ENCODE results near the gene B3GALNT2.
"Not testable (repeated sequence)": the region's sequence is repeated elsewhere in the genome, so short reads cannot be mapped to it uniquely, and the experiment has no call there.

B3GALNT2 gene

DNA sequence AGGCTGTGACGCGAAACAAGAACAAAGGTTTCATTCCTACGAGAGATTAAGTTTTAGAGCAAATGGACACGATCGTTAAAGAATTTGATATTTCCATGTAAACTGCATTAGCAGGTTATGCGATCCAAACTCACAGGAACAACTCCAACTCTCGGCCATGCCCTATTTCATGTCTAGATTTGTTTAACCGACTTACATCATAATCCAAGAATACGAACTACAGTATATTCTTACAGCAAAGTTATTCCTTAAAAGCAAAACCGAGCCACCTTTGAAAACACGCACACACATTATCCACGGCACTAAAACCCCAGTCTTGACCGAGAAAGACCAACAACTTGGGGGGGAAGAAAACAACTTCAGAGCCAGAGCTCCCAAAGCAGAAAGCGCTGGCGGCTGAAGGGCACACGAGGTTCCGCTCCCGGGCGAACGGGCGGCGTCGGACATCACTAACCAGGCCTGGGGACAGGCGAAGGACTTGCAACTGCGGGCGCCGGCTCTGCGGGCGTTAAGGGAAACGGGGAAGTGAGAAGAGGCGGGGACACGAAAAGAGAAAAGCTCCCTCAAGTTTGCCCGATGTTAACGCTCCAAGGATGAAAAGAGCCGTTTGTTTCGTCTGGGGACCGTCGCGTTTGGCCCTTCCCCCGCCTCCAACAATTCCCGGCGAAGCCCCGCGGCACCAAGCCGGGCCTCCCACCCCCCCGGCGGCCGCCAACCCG lies 690 bp downstream of the B3GALNT2 start:
- peak in 1 of 2 donors; percentile 2 for DNase-seq (ENCODE audit: low read depth in 2 of 2)

DNA sequence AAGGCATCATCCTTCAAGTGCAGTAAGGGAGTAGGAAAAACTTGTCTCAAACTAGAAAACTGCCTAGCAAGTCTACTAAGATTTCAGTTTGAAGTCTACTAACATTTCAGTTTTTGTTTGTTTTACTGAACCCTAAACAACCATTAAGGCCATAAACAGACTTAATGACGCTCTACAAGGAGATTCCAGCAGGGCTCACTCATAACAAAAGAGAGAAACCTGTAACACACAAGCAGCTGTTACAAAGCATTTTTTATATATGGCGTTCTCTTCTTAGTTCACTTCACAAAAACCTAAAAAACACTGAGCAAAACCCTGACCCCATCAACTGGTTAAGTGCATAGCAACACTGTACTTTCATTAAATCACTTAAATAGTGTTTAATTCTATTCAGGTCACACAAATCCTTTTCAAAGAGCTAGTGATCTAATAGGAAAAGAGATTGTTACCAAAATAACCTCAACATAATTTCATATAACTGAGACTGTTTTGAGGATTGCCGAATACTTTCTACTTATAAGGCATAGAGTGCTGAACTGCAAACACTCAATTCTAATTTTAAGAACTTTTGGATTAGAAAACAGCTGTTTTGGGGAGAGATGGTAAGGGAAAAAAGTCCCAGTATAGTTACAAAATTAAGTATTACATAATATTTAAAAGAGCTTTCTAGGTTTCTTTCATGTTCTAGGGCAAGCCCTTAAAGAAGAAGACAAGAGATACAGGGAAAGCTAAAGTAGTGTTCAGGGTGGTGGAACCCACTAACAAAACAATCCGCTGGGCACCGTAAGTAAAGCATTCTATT lies 1.4 kb downstream of the B3GALNT2 start:
- no peak for DNase-seq (ENCODE audit: low read depth in 2 of 2)

DNA sequence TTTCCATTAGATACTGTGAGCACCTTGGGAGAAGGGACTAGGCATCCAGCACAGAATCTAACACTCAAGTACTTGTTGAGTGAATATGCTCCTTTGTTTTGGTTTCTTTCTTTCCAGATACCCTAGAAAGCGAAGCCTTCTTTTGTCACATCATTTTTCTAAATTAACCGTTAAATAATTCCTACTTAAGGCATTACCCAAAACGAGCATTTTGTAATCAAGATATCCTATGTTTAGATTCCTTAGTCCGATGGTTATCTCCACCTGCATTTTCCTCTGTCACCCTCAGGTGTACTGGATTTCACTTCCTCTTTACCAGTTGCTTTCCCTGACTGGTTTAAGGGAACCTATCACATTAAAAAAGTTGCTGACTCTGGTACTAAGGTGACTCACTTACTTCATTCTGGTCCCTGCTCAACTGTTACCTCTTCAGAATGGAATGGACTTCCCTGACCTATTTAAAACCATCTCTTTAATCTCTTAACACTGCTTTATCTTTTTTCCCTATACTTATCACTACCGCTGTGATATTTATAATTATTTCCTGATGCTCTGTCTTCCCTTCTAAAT lies 3.2 kb downstream of the B3GALNT2 start:
- DNase-seq (ENCODE audit: low read depth in 2 of 2) = no peak

DNA sequence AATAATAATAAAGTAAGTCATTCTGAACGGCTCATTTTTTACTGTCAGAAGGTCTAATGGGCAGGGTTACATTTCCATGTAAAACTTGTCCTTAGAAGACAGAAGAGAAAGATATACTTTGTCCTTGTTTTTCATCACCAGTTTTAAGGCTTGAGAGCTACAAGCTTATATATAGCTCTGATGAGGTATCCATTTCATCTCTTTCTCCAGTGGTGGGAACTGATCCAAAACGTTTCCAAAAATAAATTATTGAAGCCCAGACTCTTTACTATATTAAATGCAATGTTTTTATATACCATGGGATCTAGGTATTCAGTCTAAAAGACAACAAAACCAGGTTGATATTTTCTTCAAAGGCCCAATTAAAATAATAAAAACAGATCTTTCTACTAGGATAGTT lies 8.7 kb downstream of the B3GALNT2 start:
- DNase-seq (ENCODE audit: low read depth in 2 of 2) = no peak

DNA sequence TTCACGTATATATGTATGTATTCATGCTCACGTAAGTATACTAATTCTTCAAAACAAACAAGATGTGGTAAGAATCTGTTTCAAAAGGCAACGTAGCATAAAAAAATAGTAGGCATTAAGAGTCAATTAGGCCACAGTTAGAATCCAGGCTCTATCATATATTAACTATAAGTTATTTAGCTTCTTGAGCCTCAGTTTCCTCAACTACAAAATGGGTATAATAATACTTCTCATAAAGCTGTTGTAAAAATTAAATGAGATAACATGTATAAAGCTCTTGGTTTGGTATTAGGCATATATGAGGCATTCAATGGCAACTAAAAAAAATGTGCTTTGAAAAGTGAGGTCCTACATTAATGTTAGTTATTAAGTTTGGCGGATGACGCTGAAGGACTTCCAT lies 9.2 kb downstream of the B3GALNT2 start:
- no peak for DNase-seq (ENCODE audit: low read depth in 2 of 2)

DNA sequence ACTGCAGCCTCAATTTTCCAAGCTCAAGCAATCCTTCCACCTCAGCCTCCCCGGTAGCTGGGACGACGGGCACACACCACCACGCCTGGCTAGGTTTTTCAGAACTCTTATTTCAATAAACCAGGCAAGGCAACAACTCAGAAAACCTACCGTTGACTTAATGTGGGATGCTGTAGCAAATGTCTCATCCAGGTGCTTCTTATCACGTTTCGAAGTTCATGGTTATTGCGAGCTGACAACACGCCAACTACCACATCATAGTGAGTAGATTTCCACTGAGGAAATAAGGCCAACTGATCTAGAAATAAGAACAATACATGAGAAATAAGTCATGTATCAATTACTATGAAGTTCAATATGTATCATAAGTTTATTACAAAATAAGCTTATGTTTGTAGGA lies 9.7 kb downstream of the B3GALNT2 start:
- DNase-seq (ENCODE audit: low read depth in 2 of 2) = no peak

DNA sequence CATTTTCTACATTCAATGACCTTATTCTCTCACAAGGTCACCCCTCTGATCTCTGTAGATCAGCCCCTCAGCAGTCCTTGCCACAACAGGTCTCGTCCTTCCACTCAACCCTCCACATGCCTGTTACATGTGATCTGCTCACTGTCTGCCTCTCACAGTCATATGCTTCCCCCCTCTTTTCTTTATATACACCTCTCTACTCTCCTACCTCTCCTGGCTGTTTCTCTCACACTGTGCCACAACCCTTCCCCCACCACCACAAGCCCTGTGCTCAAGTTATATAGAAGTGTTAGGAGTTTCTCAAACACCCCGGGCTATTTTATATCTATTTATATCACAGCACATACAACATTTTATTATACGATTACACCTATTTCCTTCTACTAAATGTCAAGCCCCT lies 12.6 kb downstream of the B3GALNT2 start:
- no peak for DNase-seq (ENCODE audit: low read depth in 2 of 2)

DNA sequence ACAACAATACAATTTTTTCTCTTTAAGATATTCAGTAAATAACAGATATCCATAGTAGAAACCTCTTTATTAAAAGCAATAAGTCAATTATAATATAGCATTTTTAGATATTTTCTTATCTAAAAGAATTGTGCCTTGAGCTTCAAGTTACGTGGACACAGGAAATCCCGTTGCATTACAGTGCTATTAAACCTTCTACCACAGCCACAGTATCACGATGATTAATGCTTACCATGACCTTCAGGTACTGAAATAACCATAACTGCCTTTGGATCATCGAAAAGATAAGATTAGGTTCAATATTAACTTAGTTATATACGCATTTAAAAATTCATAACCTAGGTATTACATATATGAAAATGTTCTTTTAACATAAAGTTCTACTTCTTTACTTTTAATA lies 17.9 kb downstream of the B3GALNT2 start:
- no peak for DNase-seq (ENCODE audit: low read depth in 2 of 2)

DNA sequence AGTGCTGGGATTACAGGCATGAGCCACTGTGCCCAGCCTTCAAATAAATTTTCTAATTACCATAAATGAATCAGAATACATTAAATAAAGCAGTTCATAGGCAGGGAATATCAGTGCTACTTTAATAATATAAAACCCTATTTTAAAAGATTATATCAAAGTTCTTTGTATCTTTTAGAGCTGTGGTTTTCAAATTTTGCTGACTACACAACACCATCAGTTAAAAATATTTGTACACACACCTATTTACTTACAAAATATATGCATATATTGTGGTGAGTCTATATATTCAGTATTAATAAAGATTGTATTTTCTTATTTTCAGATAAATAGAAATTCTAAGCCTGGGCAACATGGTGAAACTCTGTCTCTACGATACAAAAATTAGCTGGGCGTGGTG lies 18.7 kb downstream of the B3GALNT2 start:
- DNase-seq (ENCODE audit: low read depth in 2 of 2) = no peak

DNA sequence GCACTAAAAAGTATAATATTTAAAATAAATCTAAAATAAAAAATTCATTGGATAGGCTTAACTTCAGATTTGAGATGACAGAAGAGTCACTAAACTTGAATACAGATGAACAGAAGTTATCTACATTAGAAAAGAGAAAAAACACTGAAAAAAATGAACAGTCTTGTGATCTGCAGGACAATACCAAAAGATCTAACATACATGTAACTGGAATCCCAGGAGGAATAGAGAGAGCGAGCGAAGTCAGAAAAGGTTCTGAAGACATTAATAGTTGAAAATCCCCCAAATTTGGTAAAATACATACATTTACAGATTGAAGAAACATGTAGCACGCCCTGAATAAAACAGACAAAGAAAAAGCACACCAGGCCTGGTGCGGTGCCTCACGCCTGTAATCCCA lies 21.2 kb downstream of the B3GALNT2 start:
- DNase-seq (ENCODE audit: low read depth in 2 of 2) = no peak

DNA sequence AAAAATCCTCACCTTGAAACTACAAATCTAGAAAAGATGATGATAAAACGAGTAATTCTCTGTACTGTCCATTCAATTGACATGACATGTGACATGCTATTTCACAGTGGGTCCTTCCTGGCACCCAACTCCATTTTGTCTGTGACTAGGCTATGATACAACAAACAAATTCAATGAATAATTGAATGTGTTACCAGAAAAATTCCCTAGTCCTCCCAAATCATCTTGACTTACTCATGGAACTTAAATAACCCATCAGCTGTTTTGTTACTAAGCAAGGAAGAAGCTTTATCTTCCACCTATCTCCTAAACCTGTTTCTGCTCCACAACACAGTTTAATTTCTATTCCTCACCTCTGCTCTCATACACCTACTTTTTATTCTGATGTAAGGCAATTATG lies 30.4 kb downstream of the B3GALNT2 start:
- no peak for DNase-seq (ENCODE audit: low read depth in 2 of 2)

DNA sequence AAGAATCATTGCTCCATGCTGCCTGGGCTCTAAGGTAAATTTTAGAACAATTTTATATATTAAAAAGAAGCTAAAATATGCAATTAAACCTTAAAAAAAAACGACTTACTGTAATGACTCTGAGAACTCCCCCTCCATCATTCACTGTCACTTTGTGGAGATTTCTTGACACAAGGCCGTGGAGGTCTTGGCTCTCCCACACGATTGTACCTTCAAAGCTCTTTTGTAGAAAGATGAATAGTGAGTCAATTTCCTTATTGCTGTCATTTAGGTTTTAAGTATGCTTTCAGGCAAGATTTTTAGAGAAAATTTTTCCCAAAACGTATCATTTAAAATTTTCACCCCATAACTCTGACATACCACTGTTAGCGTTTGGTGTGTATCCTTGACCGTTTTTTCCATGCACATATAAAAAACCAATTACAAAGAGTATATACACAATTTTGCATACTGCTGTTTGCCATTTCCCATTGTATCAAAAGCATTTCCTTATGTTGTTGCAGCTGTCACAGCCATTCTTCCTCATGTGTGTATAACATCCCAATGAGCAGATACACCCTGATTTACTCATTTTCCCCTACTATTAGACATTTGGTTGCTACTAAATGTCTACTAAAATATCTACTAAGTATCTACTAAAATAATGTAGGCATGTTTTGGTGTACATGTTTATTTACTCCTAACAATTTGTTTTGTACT lies 33.4 kb downstream of the B3GALNT2 start:
- no peak for DNase-seq (ENCODE audit: low read depth in 2 of 2)

DNA sequence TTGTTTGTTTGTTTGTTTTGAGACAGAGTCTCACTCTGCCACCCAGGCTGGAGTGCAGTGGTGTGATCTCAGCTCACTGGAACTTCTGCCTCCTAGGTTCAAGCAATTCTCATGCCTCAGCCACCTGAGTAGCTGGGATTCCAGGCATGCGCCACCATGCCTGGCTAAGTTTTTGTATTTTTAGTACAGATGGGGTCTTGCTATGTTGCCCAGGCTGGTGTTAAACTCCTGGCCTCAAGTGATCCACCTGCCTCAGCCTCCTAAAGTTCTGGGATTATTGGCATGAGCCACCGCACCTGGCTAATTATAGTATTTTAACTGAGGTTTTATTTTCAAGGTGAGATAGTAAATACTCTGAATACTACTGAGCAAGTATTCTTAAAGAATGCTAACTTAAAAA lies 34.4 kb downstream of the B3GALNT2 start:
- not testable (repeated sequence) for DNase-seq (ENCODE audit: low read depth in 2 of 2)

DNA sequence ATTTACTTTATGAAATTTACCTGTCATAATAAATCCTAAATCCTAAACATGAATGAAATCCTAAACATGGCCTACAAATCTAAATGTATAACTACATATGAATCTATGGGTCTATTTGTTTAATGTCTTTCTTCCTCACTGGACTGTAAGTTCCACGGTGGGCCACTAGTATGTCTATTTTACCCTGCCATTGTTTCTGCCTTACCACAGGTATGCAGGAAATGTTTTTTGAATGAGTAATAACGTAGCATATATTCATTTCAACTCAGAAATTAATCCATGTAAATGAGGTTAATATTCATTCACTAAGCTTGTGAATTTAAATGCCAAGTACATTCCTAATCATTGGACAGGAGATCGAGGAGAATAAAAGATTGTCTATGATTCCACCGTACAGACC lies 35.3 kb downstream of the B3GALNT2 start:
- no peak for DNase-seq (ENCODE audit: low read depth in 2 of 2)

DNA sequence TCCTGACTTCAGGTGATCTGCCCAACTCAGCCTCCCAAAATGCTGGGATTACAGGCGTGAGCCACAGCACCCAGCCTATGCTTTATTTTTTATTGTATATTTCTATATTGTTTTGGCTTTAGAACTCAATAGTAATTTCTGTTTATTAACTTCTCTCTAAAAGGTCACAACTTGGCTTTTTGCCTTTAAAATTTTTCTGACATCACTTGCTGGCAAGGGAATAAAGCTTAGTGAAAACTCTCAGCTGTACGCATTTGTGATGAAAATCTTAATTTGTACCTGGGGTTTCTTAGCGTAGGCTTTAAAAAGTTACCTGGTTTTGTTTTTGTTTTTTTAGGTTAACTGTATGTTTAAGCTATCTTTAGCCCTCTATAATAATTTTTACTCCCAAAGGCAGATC lies 36.2 kb downstream of the B3GALNT2 start:
- DNase-seq (ENCODE audit: low read depth in 2 of 2) = no peak

DNA sequence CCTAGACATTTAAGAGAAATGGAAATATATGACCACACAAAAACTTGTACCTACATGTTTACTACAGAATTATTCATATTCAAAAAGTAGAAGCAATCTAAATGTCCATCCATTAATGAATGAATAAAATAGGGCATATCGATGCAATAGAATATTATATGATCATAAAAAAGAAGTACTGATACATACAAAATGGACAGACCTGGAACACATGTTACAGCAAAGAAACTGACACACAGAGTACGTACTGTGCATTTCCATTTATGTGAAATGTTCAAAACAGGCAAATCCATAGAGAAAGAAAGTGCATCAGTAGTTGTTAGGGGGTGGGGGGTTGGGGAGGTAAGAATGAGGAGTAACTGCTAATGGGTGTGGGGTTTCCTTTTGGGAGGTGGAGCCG lies 39.2 kb downstream of the B3GALNT2 start:
- DNase-seq (ENCODE audit: low read depth in 2 of 2) = no peak

DNA sequence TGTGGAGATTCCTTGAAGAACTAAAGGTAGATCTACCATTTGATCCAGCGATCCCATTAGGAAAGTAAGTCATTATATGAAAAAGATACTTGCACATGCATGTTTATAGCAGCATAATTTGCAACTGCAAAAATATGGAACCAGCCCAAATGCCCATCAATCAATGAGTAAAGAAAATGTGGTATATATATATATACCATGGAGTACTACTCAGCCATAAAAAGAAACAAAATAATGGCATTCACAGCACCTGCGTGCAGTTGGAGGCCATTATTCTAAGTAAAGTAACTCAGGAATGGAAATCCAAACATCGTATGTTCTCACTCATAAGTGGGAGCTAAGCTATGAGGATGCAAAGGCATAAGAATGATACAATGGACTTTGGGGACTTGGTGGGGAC lies 41.4 kb downstream of the B3GALNT2 start:
- not testable (repeated sequence) for DNase-seq (ENCODE audit: low read depth in 2 of 2)

DNA sequence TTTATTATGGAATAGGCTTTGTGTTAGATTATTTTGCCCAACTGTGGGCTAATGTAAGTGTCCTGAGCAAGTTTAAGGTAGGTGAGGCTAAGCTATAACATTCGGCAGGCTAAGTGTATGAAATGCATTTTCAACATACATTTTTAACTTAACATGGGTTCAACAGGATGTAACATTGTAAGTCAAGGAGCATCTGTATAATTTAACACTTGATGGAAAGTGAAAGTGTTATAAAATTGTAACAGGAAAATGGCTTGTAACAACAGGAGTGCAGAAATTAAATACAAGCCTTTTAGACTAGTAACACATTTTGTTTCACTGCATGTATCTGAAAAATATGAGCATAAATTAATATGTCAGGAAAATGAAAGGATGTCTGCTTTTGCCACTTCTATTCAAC lies 42.3 kb downstream of the B3GALNT2 start:
- no peak for DNase-seq (ENCODE audit: low read depth in 2 of 2)

DNA sequence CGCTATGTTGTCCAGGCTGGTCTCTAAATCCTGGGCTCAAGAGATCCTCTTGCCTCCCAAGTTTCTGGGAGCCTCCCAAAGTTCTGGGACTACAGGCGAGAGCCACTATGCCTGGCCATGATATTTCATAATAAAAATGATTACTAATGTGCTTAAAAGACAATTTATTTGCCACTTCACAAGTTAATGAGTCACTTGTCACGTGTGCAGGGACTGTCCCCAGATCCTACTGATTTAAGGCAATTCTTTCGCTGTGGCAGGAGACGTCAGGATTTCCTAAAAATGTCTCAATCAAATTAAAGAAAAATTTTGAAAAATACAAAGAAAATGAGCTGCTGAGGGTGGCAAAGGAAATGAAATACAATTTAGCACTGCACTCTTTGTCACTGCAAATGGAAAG lies 43.5 kb downstream of the B3GALNT2 start:
- DNase-seq (ENCODE audit: low read depth in 2 of 2) = no peak

DNA sequence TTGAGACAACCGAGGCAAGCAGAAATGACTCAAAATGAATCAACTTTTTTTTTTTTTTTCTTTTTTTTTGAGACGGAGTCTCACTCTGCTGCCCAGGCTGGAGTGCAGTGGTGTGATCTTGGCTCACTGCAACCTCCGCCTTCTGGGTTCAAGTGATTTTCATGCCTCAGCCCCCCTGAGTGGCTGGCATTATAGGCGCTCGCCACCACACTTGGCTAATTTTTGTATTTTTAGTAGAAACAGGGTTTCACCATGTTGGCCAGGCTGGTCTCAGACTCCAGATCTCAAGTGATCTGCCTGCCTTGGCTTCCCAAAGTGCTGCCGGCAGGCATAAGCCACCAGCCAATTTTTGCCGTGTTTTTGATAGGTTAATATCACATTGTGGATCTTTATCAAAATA lies 46.4 kb downstream of the B3GALNT2 start:
- not testable (repeated sequence) for DNase-seq (ENCODE audit: low read depth in 2 of 2)

DNA sequence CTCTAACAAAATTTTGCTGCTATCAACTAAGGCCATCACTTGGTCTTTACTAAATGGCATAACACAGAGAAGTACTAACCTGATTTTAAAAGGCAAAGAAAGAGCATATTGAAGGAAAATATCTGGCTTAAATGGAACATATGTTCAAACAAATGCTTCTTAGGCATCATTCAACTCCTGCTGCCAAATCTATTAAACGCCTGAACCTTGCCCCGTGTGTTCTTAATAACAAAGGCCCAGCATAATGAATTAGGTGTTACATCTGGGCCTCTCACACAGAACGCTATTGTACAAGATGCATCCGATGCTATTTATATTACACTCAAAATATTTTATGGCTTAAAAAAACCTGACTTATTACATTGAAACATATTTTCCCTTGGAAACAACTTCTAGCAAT lies 48.4 kb downstream of the B3GALNT2 start:
- no peak for DNase-seq (ENCODE audit: low read depth in 2 of 2)

DNA sequence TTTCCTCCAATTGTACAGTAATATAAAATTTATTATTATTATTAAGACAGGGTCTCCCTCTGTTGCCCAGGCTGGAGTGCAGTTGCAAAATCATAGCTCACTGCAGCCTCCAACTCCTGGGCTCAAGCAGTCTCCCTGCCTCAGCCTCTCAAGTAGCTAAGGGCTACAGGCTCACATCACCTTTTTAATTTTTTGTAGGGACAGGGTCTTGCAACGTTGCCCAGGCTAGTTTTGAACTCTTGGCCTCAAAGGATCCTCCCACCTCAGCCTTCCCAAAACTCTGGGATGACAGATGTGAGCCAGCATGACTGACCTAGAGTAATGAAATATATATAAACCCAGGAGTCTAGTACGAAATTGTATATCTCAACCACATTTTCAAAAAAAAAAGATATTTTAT lies 49.2 kb downstream of the B3GALNT2 start:
- DNase-seq (ENCODE audit: low read depth in 2 of 2) = no peak

DNA sequence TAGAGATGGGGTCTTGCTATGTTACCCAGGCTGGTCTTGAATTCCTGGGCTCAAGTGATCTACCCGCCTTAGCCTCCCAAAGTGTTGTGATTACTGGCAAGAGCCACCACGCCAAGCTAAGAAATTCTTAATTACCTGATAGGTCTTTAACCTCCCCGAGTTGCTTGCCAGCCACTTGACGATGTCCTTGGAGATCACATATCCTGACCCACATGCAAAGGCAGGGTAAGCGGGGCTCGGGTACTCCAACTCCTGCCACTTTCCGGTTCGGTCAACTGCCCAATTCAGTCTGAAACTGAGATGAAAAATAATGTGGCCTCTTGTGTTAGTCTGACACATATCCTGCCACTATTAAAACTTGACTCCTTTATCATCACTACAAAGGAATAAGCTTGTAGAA lies 50.2 kb downstream of the B3GALNT2 start:
- DNase-seq (ENCODE audit: low read depth in 2 of 2) = no peak
